Effector memory CD4-positive, alpha-beta T cell (primary cell): ENCODE data around the gene GSDME.

Experiments
- DNase-seq, 3 donors: peaks; one replicate each; pipeline ENCODE4 v3.0.0-alpha.2; 2020
- H3K27ac ChIP-seq: 2 replicates; pipeline ENCODE4 v1.7.0; 2013; ENCODE audit warnings: mild to moderate bottlenecking, low read length, moderate library complexity; ENCODE audit not compliant: insufficient read depth, poor library complexity, severe bottlenecking
- H3K27me3 ChIP-seq: replicated peaks from 2 replicates; pipeline ENCODE4 v1.7.0; 2013; ENCODE audit warnings: mild to moderate bottlenecking, low read length; ENCODE audit not compliant: insufficient read depth, control insufficient read depth, poor library complexity, severe bottlenecking
- H3K36me3 ChIP-seq: 2 replicates; pipeline ENCODE4 v1.7.0; 2013; ENCODE audit warnings: mild to moderate bottlenecking, low read length, moderate library complexity; ENCODE audit not compliant: control insufficient read depth, insufficient read depth
- H3K4me1 ChIP-seq: 2 replicates; pipeline ENCODE4 v1.7.0; 2013; ENCODE audit warnings: low read length, mild to moderate bottlenecking; ENCODE audit not compliant: control insufficient read depth, insufficient read depth, poor library complexity, severe bottlenecking
- H3K4me3 ChIP-seq: 2 replicates; pipeline ENCODE4 v1.7.0; 2013; ENCODE audit warnings: low read length, low read depth, mild to moderate bottlenecking; ENCODE audit not compliant: insufficient read depth, poor library complexity, severe bottlenecking
- H3K9me3 ChIP-seq: 2 replicates; pipeline ENCODE4 v1.7.0; 2013; ENCODE audit warnings: mild to moderate bottlenecking, low read length, moderate library complexity; ENCODE audit not compliant: control insufficient read depth

GSDME gene

GRCh38 chr7:24716480-24717246, 40.6 kb downstream of the GSDME start:
- H3K4me3 ChIP-seq: no peak overlapping the region
- no peak for DNase-seq
- no peaks in the 10 kb centered on the region for H3K9me3 ChIP-seq
- no peaks in the 10 kb centered on the region for H3K4me1 ChIP-seq
- H3K27ac ChIP-seq: no peak overlapping the region
- H3K27me3 ChIP-seq: no peaks in the 10 kb centered on the region
- H3K36me3 ChIP-seq: no peaks in the 10 kb centered on the region

GRCh38 chr7:24715661-24716479, 41.4 kb downstream of the GSDME start:
- Histone ChIP-seq H3K4me3 (no peak overlapping the region), H3K4me1 (no peaks in the 10 kb centered on the region), H3K9me3 (no peaks in the 10 kb centered on the region), H3K27me3 (no peaks in the 10 kb centered on the region), H3K36me3 (no peaks in the 10 kb centered on the region), H3K27ac (no peak overlapping the region)
- no peak for DNase-seq

- DNase-seq: no peak
- no peaks in the 10 kb centered on the region for H3K9me3 ChIP-seq
Observed at GRCh38 chr7:24715171-24715570, 42.1 kb downstream of the GSDME start.

GRCh38 chr7:24714676-24715010, 42.6 kb downstream of the GSDME start:
- no peaks in the 10 kb centered on the region for H3K9me3 ChIP-seq
- no peaks in the 10 kb centered on the region for H3K4me1 ChIP-seq
- no peak overlapping the region for H3K4me3 ChIP-seq
- H3K27me3 ChIP-seq: no peaks in the 10 kb centered on the region
- DNase-seq: no peak
- no peaks in the 10 kb centered on the region for H3K36me3 ChIP-seq
- no peak overlapping the region for H3K27ac ChIP-seq

More at GRCh38 chr7:24715171-24715570, 42.1 kb downstream of the GSDME start:
- Histone ChIP-seq H3K4me3 (no peak overlapping the region), H3K27me3 (no peaks in the 10 kb centered on the region), H3K36me3 (no peaks in the 10 kb centered on the region), H3K4me1 (no peaks in the 10 kb centered on the region), H3K27ac (no peak overlapping the region)

GRCh38 chr7:24713850-24714675, 43.2 kb downstream of the GSDME start:
- Histone ChIP-seq H3K36me3 (no peaks in the 10 kb centered on the region), H3K9me3 (no peaks in the 10 kb centered on the region), H3K4me1 (no peaks in the 10 kb centered on the region), H3K27me3 (no peaks in the 10 kb centered on the region), H3K4me3 (no peak overlapping the region), H3K27ac (no peak overlapping the region)
- DNase-seq: no peak

GRCh38 chr7:24713039-24713793, 44.0 kb downstream of the GSDME start:
- Histone ChIP-seq H3K4me1 (no peaks in the 10 kb centered on the region), H3K9me3 (no peaks in the 10 kb centered on the region), H3K27me3 (no peaks in the 10 kb centered on the region), H3K27ac (no peak overlapping the region), H3K4me3 (no peak overlapping the region), H3K36me3 (no peaks in the 10 kb centered on the region)
- DNase-seq: no peak

- Histone ChIP-seq H3K27me3 (no peaks in the 10 kb centered on the region), H3K36me3 (no peaks in the 10 kb centered on the region), H3K9me3 (no peaks in the 10 kb centered on the region), H3K4me1 (no peaks in the 10 kb centered on the region), H3K27ac (no peak overlapping the region), H3K4me3 (no peak overlapping the region)
- DNase-seq: no peak
Observed at GRCh38 chr7:24709585-24710360, 47.5 kb downstream of the GSDME start.

- no peaks in the 10 kb centered on the region for H3K27me3 ChIP-seq
- DNase-seq: no peak
- no peak overlapping the region for H3K4me3 ChIP-seq
- H3K36me3 ChIP-seq: no peaks in the 10 kb centered on the region
- no peaks in the 10 kb centered on the region for H3K9me3 ChIP-seq
- H3K27ac ChIP-seq: no peak overlapping the region
- H3K4me1 ChIP-seq: no peaks in the 10 kb centered on the region
Observed at GRCh38 chr7:24709051-24709450, 48.2 kb downstream of the GSDME start.
